CD14-positive monocyte (primary cell): ENCODE results near the gene MLC1. TPM values are rescaled to one million over a fixed set of nuclear protein-coding genes. Genes with fewer than 3 reads are reported as not detected.
A peak's percentile ranks its signal among the peaks of the same experiment; 100 is the strongest.

Experiments used
- DNase-seq, 3 donors: peaks; one replicate each; pipeline ENCODE4 v3.0.0-alpha.2; 2011 to 2022
- H2AFZ ChIP-seq: 2 replicates; pipeline ENCODE4 v1.6.0; 2012; ENCODE audit warnings: mild to moderate bottlenecking, low read depth, low read length, inconsistent platforms; ENCODE audit not compliant: insufficient read depth, poor library complexity, severe bottlenecking
- H3K27ac ChIP-seq, 2 donors: 1 replicate in 1 of 2; 2 replicates in 1 of 2; pipeline ENCODE4 v1.5.1; 2012 to 2013; ENCODE audit warnings: low read length in 2 of 2, control low read depth in 1 of 2, inconsistent platforms in 1 of 2, low read depth in 1 of 2, mild to moderate bottlenecking in 1 of 2
- H3K27me3 ChIP-seq, 2 donors: one replicate each; pipeline versions ENCODE4 v1.6.0 to v1.6.1; 2011 to 2013; ENCODE audit warnings: low read length in 2 of 2; ENCODE audit not compliant: control insufficient read depth in 2 of 2, insufficient read depth in 2 of 2
- H3K36me3 ChIP-seq, 2 donors: replicated peaks in 1 of 2; 1 replicate in 1 of 2; 2 replicates in 1 of 2; pipeline versions ENCODE4 v1.5.1 to v1.6.1; 2012 to 2013; ENCODE audit warnings: low read length in 2 of 2, control low read depth in 1 of 2, inconsistent platforms in 1 of 2, mild to moderate bottlenecking in 1 of 2; ENCODE audit not compliant: insufficient read depth in 2 of 2, control insufficient read depth in 1 of 2
- H3K4me1 ChIP-seq, 2 donors: 1 replicate in 1 of 2; 2 replicates in 1 of 2; pipeline versions ENCODE4 v1.5.1 to v1.6.1; 2012 to 2013; ENCODE audit warnings: low read length in 2 of 2, control low read depth in 1 of 2, inconsistent platforms in 1 of 2, mild to moderate bottlenecking in 1 of 2, moderate library complexity in 1 of 2; ENCODE audit not compliant: insufficient read depth in 2 of 2, control insufficient read depth in 1 of 2
- H3K4me2 ChIP-seq: replicated peaks from 2 replicates; pipeline ENCODE3; 2012; ENCODE audit warnings: low read length, moderate library complexity, mild to moderate bottlenecking; ENCODE audit not compliant: poor library complexity, severe bottlenecking; ENCODE audit errors: extremely low read depth
- H3K4me3 ChIP-seq, 3 experiments: fragments of 200-600 bp in 1 of 3; sonication (generic) in 1 of 3; replicated peaks in 1 of 3; 1 replicate in 2 of 3; 2 replicates in 1 of 3; pipeline ENCODE4 v1.5.1; 2011 to 2013; ENCODE audit warnings: low read length in 3 of 3, mild to moderate bottlenecking in 3 of 3, control low read depth in 2 of 3, low read depth in 2 of 3, inconsistent platforms in 1 of 3, moderate library complexity in 1 of 3
- H3K79me2 ChIP-seq: 2 replicates; pipeline ENCODE4 v1.6.0; 2012; ENCODE audit warnings: mild to moderate bottlenecking, control low read depth, inconsistent platforms, low read length, moderate library complexity; ENCODE audit not compliant: insufficient read depth
- H3K9ac ChIP-seq: 2 replicates; pipeline ENCODE4 v1.6.0; 2017; ENCODE audit warnings: low read length, mild to moderate bottlenecking; ENCODE audit not compliant: insufficient read depth, poor library complexity, severe bottlenecking
- H3K9me3 ChIP-seq, 2 donors: replicated peaks in 1 of 2; 1 replicate in 1 of 2; 2 replicates in 1 of 2; pipeline versions ENCODE4 v1.5.1 to v1.6.1; 2012 to 2013; ENCODE audit warnings: low read length in 2 of 2, control low read depth in 1 of 2; ENCODE audit not compliant: control insufficient read depth in 1 of 2, insufficient read depth in 1 of 2
- H4K20me1 ChIP-seq: 2 replicates; pipeline ENCODE4 v1.6.0; 2012; ENCODE audit warnings: mild to moderate bottlenecking, low read length, control low read depth, moderate library complexity; ENCODE audit not compliant: insufficient read depth
- H3K27ac Mint-ChIP-seq, 7 donors: one replicate each; pipeline ENCODE4 v1.8.0; 2020; ENCODE audit warnings: mild to moderate bottlenecking in 7 of 7, mixed read lengths in 7 of 7, moderate library complexity in 6 of 7, inconsistent platforms in 2 of 7
- H3K27me3 Mint-ChIP-seq, 3 donors: one replicate each; pipeline ENCODE4 v1.8.0; 2021 to 2022; ENCODE audit warnings: low read depth in 3 of 3, mild to moderate bottlenecking in 3 of 3, mixed read lengths in 3 of 3, moderate library complexity in 3 of 3, inconsistent platforms in 1 of 3
- H3K36me3 Mint-ChIP-seq, 2 donors: one replicate each; pipeline ENCODE4 v1.8.0; 2020; ENCODE audit warnings: mixed read lengths in 2 of 2, inconsistent platforms in 1 of 2, mild to moderate bottlenecking in 1 of 2
- H3K4me1 Mint-ChIP-seq: one replicate; pipeline ENCODE4 v1.8.0; 2020; ENCODE audit warnings: mild to moderate bottlenecking, mixed read lengths
- H3K4me3 Mint-ChIP-seq, 2 donors: one replicate each; pipeline ENCODE4 v1.8.0; 2020; ENCODE audit warnings: mild to moderate bottlenecking in 2 of 2, mixed read lengths in 2 of 2, moderate library complexity in 1 of 2
- H3K9me3 Mint-ChIP-seq, 7 donors: one replicate each; pipeline ENCODE4 v1.8.0; 2020 to 2022; ENCODE audit warnings: mixed read lengths in 7 of 7, mild to moderate bottlenecking in 6 of 7, moderate library complexity in 6 of 7, inconsistent platforms in 2 of 7
- WGBS: methylation state at CpG from one replicate; pipeline ENCODE4 v1.1.5; 2013; ENCODE audit warnings: missing lambda C conversion rate; ENCODE audit not compliant: insufficient coverage; 5-methylcytosine and 5-hydroxymethylcytosine counted together
- intact Hi-C, 2 donors: fragments of 100-400 bp; cut with micrococcal nuclease; formaldehyde crosslinking; loops; one replicate each; pipeline versions ENCODE4 v1.15.0 to v1.15.1; 2023
- polyA plus RNA-seq, 3 donors: library from polyadenylated mRNA; depleted of rRNA in 1 of 3; unstranded in 2 of 3; stranded (reverse) in 1 of 3; fragments of 300-500 nt in 2 of 3; fragments of >200 nt in 1 of 3; fragmentation: Illumina TruSeq in 2 of 3; gene quantifications; 1 replicate in 2 of 3; 2 replicates in 1 of 3; pipeline ENCODE4 v1.2.3, GENCODE V29; 2012 to 2021
- TF ChIP-seq, protein P1 (sequence below): fragments of 200-600 bp; IDR thresholded peaks from one replicate; pipeline ENCODE4 v1.8.0; 2022; ENCODE audit warnings: antibody characterized with exemption, mild to moderate bottlenecking

Gene MLC1
- polyA plus RNA-seq, 3 donors: 1.6 to 3.6 (median 1.8) TPM

DNA sequence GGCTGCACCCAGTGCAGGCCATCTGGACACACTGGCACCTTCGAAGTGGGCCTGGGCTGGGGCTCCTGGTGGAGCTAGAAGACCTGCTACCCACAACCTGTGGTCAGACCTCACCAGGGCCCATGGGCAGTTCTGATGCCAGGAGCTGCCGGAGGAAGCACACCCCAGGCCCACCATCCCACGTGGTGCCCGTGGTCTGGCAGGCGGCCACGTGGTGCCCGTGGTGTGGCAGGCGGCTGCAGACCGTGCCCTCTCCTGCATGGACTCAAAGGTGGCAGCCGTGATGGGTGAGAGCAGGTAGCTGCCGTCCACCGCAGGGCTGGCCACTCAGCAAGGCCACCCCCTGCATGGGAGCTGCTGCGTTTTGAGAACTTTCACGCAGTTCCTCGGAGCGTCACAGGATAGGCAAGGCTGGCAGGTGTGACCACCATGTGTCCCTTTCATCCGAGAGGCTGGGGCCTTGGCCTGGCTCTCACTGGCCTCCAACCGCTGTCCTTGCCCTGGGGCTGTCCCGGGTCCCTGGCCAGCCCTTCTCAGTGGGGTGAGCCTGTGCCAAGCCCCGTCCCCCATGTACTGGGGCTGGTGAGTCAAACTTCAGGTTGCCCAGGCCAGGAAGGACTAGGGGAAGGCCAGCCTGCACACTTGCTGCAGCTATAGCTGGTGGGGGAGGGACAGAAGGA, 68.8 kb downstream of the MLC1 start:
- H3K9ac ChIP-seq: no peak overlapping the region
- Mint-ChIP-seq H3K36me3 (no peaks in the 10 kb centered on the region), H3K4me1 (peaks cover 6% of the 10 kb centered on the region), H3K27me3 (peaks cover 38 to 69% (median 68%) of the 10 kb centered on the region in 3 donors), H3K4me3 (no peak overlapping the region), H3K9me3 (peaks cover 0 to 6% (median 0%) of the 10 kb centered on the region in 7 donors), H3K27ac (no peak overlapping the region)
- H3K36me3 ChIP-seq: no peaks in the 10 kb centered on the region
- TF ChIP-seq, protein P1, sequence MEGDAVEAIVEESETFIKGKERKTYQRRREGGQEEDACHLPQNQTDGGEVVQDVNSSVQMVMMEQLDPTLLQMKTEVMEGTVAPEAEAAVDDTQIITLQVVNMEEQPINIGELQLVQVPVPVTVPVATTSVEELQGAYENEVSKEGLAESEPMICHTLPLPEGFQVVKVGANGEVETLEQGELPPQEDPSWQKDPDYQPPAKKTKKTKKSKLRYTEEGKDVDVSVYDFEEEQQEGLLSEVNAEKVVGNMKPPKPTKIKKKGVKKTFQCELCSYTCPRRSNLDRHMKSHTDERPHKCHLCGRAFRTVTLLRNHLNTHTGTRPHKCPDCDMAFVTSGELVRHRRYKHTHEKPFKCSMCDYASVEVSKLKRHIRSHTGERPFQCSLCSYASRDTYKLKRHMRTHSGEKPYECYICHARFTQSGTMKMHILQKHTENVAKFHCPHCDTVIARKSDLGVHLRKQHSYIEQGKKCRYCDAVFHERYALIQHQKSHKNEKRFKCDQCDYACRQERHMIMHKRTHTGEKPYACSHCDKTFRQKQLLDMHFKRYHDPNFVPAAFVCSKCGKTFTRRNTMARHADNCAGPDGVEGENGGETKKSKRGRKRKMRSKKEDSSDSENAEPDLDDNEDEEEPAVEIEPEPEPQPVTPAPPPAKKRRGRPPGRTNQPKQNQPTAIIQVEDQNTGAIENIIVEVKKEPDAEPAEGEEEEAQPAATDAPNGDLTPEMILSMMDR: no peak
- H2AFZ ChIP-seq: no peak overlapping the region
- DNase-seq: no peak
- intact Hi-C loops: no loop called here
- 73% methylated on average over 17 of the region's 20 CpGs for WGBS
- H3K4me3 ChIP-seq: no peak overlapping the region
- no peak overlapping the region for H3K4me2 ChIP-seq
- peaks cover 12 to 67% of the 10 kb centered on the region in 2 donors for H3K27me3 ChIP-seq
- no peaks in the 10 kb centered on the region for H3K79me2 ChIP-seq
- H3K9me3 ChIP-seq: peaks cover 5 to 7% of the 10 kb centered on the region in 2 donors
- H4K20me1 ChIP-seq: no peaks in the 10 kb centered on the region
- H3K27ac ChIP-seq: no peak overlapping the region
- no peaks in the 10 kb centered on the region for H3K4me1 ChIP-seq

DNA sequence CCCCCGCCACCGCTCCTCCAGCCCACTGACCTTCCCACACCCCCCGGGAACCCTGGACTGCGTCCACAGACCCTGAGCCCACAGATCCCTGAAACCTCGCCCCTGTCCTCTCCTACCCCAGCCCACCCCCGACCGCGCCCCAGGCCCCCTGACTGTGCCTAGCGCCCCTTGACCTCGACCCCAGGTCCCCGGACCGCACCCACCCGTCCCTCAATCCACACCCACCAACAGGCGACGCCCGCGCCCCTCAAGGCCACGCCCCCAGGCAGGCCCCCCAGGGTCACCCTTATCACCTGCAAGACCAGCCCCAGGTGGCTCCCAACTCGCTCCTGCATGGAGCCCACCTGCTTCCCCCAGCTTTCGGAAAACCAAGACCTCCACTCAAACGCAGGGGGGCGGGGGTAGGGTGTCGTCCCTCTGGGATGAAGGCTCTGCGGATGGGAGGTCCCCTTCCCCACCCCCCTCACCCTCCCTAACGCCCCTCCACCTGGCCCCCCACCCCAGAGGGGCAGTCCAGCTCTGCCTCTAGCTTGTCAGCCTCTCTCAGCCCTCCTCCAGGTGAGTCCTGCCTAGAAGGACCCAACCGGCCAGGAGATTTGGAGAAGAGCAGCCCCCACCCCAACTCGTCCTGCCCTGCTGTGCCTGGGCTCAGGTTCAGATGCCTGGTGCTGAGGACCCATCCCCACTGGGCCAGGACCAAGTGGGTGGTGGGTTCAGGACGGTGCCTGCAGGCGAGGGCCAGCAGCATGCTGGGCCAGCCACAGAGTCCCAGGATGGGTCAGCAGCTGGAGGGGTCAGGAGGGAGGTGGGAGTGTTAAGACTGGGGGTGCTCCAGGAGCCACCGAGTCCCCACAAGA, 69.5 kb downstream of the MLC1 start:
- Histone ChIP-seq H3K9ac (no peak overlapping the region), H3K79me2 (no peaks in the 10 kb centered on the region), H3K4me3 (no peak overlapping the region), H2AFZ (no peak overlapping the region), H3K27me3 (peaks cover 15 to 73% of the 10 kb centered on the region in 2 donors), H3K9me3 (peaks cover 5 to 7% of the 10 kb centered on the region in 2 donors), H3K4me2 (no peak overlapping the region), H4K20me1 (no peaks in the 10 kb centered on the region), H3K36me3 (no peaks in the 10 kb centered on the region), H3K27ac (no peak overlapping the region), H3K4me1 (no peaks in the 10 kb centered on the region)
- Mint-ChIP-seq H3K4me3 (peak overlapping the region in 1 of 2 donors; percentile 59), H3K9me3 (peaks cover 0 to 6% (median 2%) of the 10 kb centered on the region in 7 donors), H3K27me3 (peaks cover 42 to 76% (median 74%) of the 10 kb centered on the region in 3 donors), H3K4me1 (peaks cover 9% of the 10 kb centered on the region), H3K27ac (peak overlapping the region in 1 of 7 donors; percentile 30), H3K36me3 (no peaks in the 10 kb centered on the region)
- TF ChIP-seq, protein P1: no peak
- intact Hi-C loops: no loop called here
- 87% methylated on average over 5 of the region's 30 CpGs for WGBS
- no peak for DNase-seq
